Prostate gland (tissue), 2 donors: ENCODE results near the gene C1orf174. TPM values are rescaled to one million over a fixed set of nuclear protein-coding genes. Genes with fewer than 3 reads are reported as not detected.

Experiments
- DNase-seq: peaks from one replicate; pipeline ENCODE4 v3.0.0-alpha.2; 2019; ENCODE audit warnings: low spot score
- H3K27ac ChIP-seq, 2 donors: fragments of 200-600 bp; sonication (generic); 2 replicates each; pipeline ENCODE4 v1.5.1; 2017 to 2019
- H3K27me3 ChIP-seq: fragments of 200-600 bp; sonication (generic); replicated peaks from 2 replicates; pipeline ENCODE4 v1.5.1; 2019; ENCODE audit not compliant: insufficient read depth
- H3K36me3 ChIP-seq, 2 donors: fragments of 200-600 bp; sonication (generic); 1 replicate in 1 of 2; 2 replicates in 1 of 2; pipeline versions ENCODE4 v1.5.1 to v1.8.1; 2017 to 2019
- H3K4me1 ChIP-seq: fragments of 200-600 bp; sonication (generic); replicated peaks from 2 replicates; pipeline ENCODE4 v1.5.1; 2019
- H3K4me3 ChIP-seq, 2 donors: fragments of 200-600 bp; sonication (generic); 2 replicates each; pipeline ENCODE4 v1.5.1; 2017 to 2019
- H3K9me3 ChIP-seq: fragments of 200-600 bp; sonication (generic); 2 replicates; pipeline ENCODE4 v1.5.1; 2017
- CTCF ChIP-seq, 4 experiments: fragments of 200-600 bp in 2 of 4; fragments of 450-650 bp in 2 of 4; sonication (generic) in 2 of 4; IDR thresholded peaks; 1 replicate in 3 of 4; 2 replicates in 1 of 4; pipeline ENCODE4 v1.5.1; 2016 to 2019; ENCODE audit warnings: antibody characterized with exemption in 4 of 4, mild to moderate bottlenecking in 2 of 4, moderate library complexity in 2 of 4
- POLR2A ChIP-seq: fragments of 450-650 bp; IDR thresholded peaks from one replicate; pipeline ENCODE4 v1.6.1; 2016; ENCODE audit warnings: antibody characterized with exemption, mild to moderate bottlenecking
- POLR2AphosphoS5 ChIP-seq: sonication (generic); formaldehyde crosslinking; IDR thresholded peaks from one replicate; pipeline ENCODE4 v1.6.1; 2017; ENCODE audit warnings: antibody characterized with exemption
- WGBS: methylation state at CpG from one replicate; pipeline ENCODE4 v1.1.5; 2018; 5-methylcytosine and 5-hydroxymethylcytosine counted together
- intact Hi-C: fragments of 100-400 bp; cut with DNase I; formaldehyde crosslinking; loops from one replicate; pipeline ENCODE4 v1.14.2; 2022
- total RNA-seq, 2 donors: library from RNA; depleted of rRNA; stranded (reverse); fragments of >200 nt; gene quantifications; one replicate each; pipeline ENCODE4 v1.1.0, GENCODE V29; 2016

Gene C1orf174
- total RNA-seq, 2 donors from 2014 or later: 27.1 to 32.7 TPM

DNA sequence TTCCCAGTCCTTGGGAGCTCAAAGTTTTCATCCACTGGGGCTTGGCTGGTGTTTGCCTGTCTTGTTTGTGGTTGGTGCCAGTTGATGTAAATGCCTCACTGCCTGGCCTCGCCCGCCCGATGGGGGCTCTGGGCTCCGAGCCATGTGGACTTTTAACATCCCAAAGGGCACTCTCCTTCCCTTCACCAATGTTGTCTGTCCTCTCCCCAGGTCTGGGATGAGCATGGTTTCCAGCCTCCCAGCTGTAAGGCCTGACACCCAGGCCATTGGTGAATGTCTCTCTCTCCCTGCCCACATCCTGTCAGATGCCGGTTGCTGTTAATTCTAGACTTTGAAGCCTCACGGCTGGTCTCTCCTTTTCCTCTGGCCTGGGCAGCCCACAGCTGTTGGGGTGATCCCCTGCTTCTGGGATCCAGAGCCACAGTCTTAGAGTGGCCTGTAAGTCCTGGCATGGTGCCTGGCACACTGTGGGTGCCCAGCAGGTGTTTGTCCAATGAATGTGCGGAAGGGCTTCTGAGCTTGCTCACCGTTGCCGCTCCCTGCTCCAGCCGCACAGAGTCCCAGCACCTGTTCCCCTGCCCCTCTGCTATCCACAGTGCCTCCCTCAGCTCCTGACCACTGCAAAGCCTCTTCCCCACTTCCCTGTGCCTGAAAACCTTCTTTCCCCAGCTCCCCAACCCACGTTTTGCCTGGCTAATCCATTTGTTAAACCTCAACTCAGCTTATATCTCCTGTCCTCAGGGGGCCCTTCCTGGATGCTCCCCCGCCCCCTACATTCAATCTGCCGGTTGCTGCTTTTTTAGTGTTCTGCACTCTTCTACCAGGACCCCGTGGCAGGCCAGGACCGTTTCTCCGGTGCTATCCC lies 3.3 kb upstream of the C1orf174 start:
- H3K36me3 ChIP-seq: no peaks in the 10 kb centered on the region
- intact Hi-C loops: no loop called here
- H3K9me3 ChIP-seq: no peaks in the 10 kb centered on the region
- no peaks in the 10 kb centered on the region for H3K27me3 ChIP-seq
- H3K4me1 ChIP-seq: no peaks in the 10 kb centered on the region
- H3K4me3 ChIP-seq: no peak overlapping the region
- TF ChIP-seq POLR2AphosphoS5 (no peak), POLR2A (no peak), CTCF (IDR thresholded peaks at IDR 0.05) (no peak)
- 66% methylated on average over 16 of the region's 16 CpGs for WGBS
- H3K27ac ChIP-seq: no peak overlapping the region
- DNase-seq: no peak

DNA sequence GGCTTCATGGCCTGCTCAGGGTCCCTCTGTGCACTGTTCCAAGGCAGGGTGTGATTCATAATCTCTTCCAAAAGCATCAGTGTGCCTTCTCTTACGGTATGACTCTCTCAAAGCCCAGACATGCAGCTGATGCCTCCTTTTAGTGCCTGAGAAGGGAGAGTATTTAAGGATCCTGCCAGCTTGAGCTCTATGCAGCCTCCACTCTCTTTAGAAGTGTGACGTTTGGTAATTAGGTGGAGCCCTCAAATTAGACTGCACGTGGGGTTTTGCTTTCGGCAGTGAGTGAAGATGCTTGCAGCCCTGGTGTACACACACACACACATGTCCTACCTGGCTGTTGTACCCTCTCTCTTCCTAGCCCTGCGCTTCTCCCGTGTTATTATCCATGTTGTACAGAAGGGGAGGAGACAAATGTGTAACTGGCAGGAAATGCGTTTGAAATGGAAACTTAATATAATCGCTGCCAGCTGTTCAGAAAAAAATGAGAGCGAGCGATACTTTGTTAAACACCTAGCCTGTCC lies 2.6 kb upstream of the C1orf174 start:
- no peak for DNase-seq
- intact Hi-C loops: no loop called here
- Histone ChIP-seq H3K27me3 (no peaks in the 10 kb centered on the region), H3K9me3 (no peaks in the 10 kb centered on the region), H3K36me3 (no peaks in the 10 kb centered on the region), H3K27ac (no peak overlapping the region), H3K4me1 (no peaks in the 10 kb centered on the region), H3K4me3 (no peak overlapping the region)
- TF ChIP-seq POLR2AphosphoS5: no peak
- TF ChIP-seq POLR2A: no peak
- TF ChIP-seq CTCF (IDR thresholded peaks at IDR 0.05): no peak
- 77% methylated on average over 10 of the region's 10 CpGs for WGBS

DNA sequence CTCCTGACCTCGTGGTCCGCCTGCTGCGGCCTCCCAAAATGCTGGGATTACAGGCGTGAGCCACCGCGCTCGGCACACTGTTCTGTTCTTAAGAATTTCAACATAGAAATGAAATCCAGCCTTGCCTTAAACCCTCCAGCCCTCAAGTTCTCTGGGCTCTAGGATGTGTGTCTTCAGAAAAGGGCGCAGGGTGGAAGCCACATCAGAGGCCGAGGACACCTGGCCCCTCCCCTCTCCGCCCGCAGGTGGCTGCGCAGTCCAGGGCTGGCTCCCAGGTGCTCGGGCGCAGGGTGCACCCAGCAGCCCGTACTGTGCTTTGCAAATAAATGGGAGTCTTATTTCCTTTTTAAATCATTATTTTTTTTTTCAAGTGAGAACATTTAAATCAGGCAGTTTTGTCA lies 2.0 kb upstream of the C1orf174 start:
- intact Hi-C loops: no loop called here
- no peak for TF ChIP-seq CTCF (IDR thresholded peaks at IDR 0.05)
- TF ChIP-seq POLR2AphosphoS5: no peak
- no peak for TF ChIP-seq POLR2A
- Histone ChIP-seq H3K9me3 (no peaks in the 10 kb centered on the region), H3K27ac (no peak overlapping the region), H3K27me3 (no peaks in the 10 kb centered on the region), H3K4me3 (no peak overlapping the region), H3K4me1 (no peaks in the 10 kb centered on the region), H3K36me3 (no peaks in the 10 kb centered on the region)
- no peak for DNase-seq
- 96% methylated on average over 15 of the region's 15 CpGs for WGBS

DNA sequence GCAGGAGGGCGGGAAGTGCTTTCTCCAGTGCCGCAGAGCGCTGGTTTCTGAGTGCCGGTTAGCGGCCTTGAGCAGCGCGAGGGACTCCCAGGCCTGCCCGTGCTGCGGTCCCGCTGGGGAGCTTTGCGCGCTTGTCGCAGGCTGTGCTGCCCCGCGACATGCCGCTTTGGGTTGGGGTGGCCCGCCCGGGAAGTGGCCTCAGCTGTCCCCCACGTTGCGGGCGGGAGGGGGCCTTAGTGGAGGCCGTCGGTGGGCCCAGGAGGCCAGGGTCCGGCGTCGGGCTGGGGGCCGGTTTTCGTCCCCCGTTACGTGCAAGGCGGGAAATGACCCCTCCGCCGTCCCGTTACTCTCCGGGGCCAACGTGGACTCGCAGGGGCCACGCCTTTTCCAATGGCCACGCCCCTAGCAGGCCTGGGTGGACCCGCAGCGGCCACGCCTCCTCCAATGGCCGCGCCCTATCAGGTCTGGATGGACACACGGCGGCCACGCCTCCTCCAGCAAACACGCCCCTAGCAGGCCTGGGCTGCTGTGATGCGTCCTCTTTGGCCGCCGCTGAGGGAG lies 977 bp upstream of the C1orf174 start:
- peak overlapping the region; percentile 94 to 95 for H3K27ac ChIP-seq

More for the DNA sequence above, 977 bp upstream of the C1orf174 start:
- TF ChIP-seq CTCF (IDR thresholded peaks at IDR 0.05) (no peak), POLR2AphosphoS5 (peak; percentile 89), POLR2A (peak; percentile 41)
- Histone ChIP-seq H3K4me3 (peak overlapping the region; percentile 85 to 92), H3K27me3 (no peaks in the 10 kb centered on the region), H3K9me3 (no peaks in the 10 kb centered on the region), H3K4me1 (no peaks in the 10 kb centered on the region), H3K36me3 (no peaks in the 10 kb centered on the region)
- 1% methylated on average over 47 of the region's 51 CpGs for WGBS
- DNase-seq: peak; percentile 98
- intact Hi-C loops: loop anchor here (2.0 kb wide), 1 partner anchor 44 kb away; the partner anchor contains the start of genes CEP104 and DFFB
